HEK293 (cell line): ENCODE measurements around the gene RPS21.

ENCODE experiments used
- KLF9 ChIP-seq: fragments of 450-650 bp; formaldehyde crosslinking; IDR thresholded peaks from 2 replicates; pipeline ENCODE4 v1.5.1; 2016; ENCODE audit warnings: missing biosample characterization, missing genetic modification characterization, low read depth
- YY1 ChIP-seq: fragments of 450-650 bp; formaldehyde crosslinking; IDR thresholded peaks from 2 replicates; pipeline ENCODE4 v1.5.1; 2018; ENCODE audit warnings: missing biosample characterization, missing genetic modification characterization
- ZBTB11 ChIP-seq: fragments of 450-650 bp; formaldehyde crosslinking; conservative IDR thresholded peaks from 2 replicates; pipeline ENCODE4 v1.5.1; 2016; ENCODE audit warnings: low read depth, missing biosample characterization, missing genetic modification characterization
- ZNF202 ChIP-seq: fragments of 450-650 bp; formaldehyde crosslinking; IDR thresholded peaks from 2 replicates; pipeline ENCODE4 v1.5.1; 2016; ENCODE audit warnings: missing biosample characterization, missing genetic modification characterization, borderline replicate concordance
- ZNF664 ChIP-seq: fragments of 450-650 bp; formaldehyde crosslinking; IDR thresholded peaks from 2 replicates; pipeline ENCODE4 v1.5.1; 2016; ENCODE audit warnings: missing biosample characterization, missing genetic modification characterization
- ZNF707 ChIP-seq: fragments of 450-650 bp; formaldehyde crosslinking; IDR thresholded peaks from 2 replicates; pipeline ENCODE4 v1.5.1; 2016; ENCODE audit warnings: missing biosample characterization, missing genetic modification characterization
- TF ChIP-seq, protein P1 (sequence below): fragments of 450-650 bp; formaldehyde crosslinking; IDR thresholded peaks from 2 replicates; pipeline ENCODE4 v1.5.1; 2016; ENCODE audit warnings: missing biosample characterization, missing genetic modification characterization

GRCh38 chr20:62361799-62362589 is 24.9 kb upstream of the RPS21 start:
- TF ChIP-seq KLF9 (tag by site-specific recombination) (no peak), ZBTB11 (tag by site-specific recombination) (no peak), YY1 (tag by site-specific recombination) (no peak), ZNF202 (no peak), ZNF707 (no peak), ZNF664 (tag by site-specific recombination) (no peak)
- TF ChIP-seq, protein P1, sequence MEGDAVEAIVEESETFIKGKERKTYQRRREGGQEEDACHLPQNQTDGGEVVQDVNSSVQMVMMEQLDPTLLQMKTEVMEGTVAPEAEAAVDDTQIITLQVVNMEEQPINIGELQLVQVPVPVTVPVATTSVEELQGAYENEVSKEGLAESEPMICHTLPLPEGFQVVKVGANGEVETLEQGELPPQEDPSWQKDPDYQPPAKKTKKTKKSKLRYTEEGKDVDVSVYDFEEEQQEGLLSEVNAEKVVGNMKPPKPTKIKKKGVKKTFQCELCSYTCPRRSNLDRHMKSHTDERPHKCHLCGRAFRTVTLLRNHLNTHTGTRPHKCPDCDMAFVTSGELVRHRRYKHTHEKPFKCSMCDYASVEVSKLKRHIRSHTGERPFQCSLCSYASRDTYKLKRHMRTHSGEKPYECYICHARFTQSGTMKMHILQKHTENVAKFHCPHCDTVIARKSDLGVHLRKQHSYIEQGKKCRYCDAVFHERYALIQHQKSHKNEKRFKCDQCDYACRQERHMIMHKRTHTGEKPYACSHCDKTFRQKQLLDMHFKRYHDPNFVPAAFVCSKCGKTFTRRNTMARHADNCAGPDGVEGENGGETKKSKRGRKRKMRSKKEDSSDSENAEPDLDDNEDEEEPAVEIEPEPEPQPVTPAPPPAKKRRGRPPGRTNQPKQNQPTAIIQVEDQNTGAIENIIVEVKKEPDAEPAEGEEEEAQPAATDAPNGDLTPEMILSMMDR: no peak
